H1 (cell line): Measurements from ENCODE around the gene CRYGS. TPM values are rescaled to one million over a fixed set of nuclear protein-coding genes. Genes with fewer than 3 reads are reported as not detected.

ENCODE experiments used
- CTCF ChIA-PET: fragments of 300-600 bp; sonication (Branson Sonifier 250); formaldehyde crosslinking; loops from one replicate; lab custom pipeline; 2021; ENCODE audit not compliant: partially characterized antibody; lab: Charles Lee
- POLR2A ChIA-PET: fragments of 300-600 bp; sonication (Branson Sonifier 250); formaldehyde crosslinking; loops from one replicate; lab custom pipeline; 2021; ENCODE audit warnings: inconsistent platforms; ENCODE audit not compliant: partially characterized antibody; lab: Charles Lee
- DNase-seq, 2 experiments: peaks; one replicate each; pipeline versions ENCODE4 v3.0.0 to v3.0.0-alpha.2; 2010 to 2022; ENCODE audit warnings: low spot score in 2 of 2, low read depth in 1 of 2, mixed read lengths in 1 of 2
- FAIRE-seq: peaks from 2 replicates; lab custom pipeline; 2011; peaks lifted over from hg19 to GRCh38; lab: Jason Lieb, UNC
- H2AFZ ChIP-seq: 2 replicates; pipeline ENCODE4 v1.8.1; 2012; ENCODE audit warnings: low read length, inconsistent platforms
- H2AK5ac ChIP-seq: 2 replicates; pipeline ENCODE4 v1.6.1; 2013; ENCODE audit warnings: low read depth, low read length
- H2BK120ac ChIP-seq: replicated peaks from 2 replicates; pipeline ENCODE3; 2013; ENCODE audit warnings: low read depth, low read length, inconsistent platforms
- H2BK12ac ChIP-seq: 2 replicates; pipeline ENCODE4 v1.6.1; 2013; ENCODE audit warnings: low read depth, low read length
- H2BK15ac ChIP-seq: 2 replicates; pipeline ENCODE4 v1.6.1; 2013; ENCODE audit warnings: low read length
- H2BK20ac ChIP-seq: 2 replicates; pipeline ENCODE4 v1.6.1; 2013; ENCODE audit warnings: low read length
- H2BK5ac ChIP-seq: 2 replicates; pipeline ENCODE4 v1.6.1; 2013; ENCODE audit warnings: low read depth, low read length
- H3K14ac ChIP-seq: 2 replicates; pipeline ENCODE4 v1.6.1; 2013; ENCODE audit warnings: inconsistent platforms; ENCODE audit not compliant: insufficient read length
- H3K18ac ChIP-seq: 2 replicates; pipeline ENCODE4 v1.6.1; 2013; ENCODE audit warnings: low read length; ENCODE audit errors: extremely low read depth
- H3K23ac ChIP-seq: 2 replicates; pipeline ENCODE4 v1.6.1; 2013; ENCODE audit warnings: inconsistent platforms; ENCODE audit not compliant: insufficient read length
- H3K23me2 ChIP-seq: 2 replicates; pipeline ENCODE4 v1.6.1; 2013; ENCODE audit warnings: low read depth, low read length
- H3K27ac ChIP-seq: 2 replicates; pipeline ENCODE4 v1.6.1; 2011; ENCODE audit warnings: low read depth, low read length, inconsistent platforms
- H3K27me3 ChIP-seq, 4 experiments: replicated peaks in 1 of 4; 1 replicate in 1 of 4; 2 replicates in 3 of 4; pipeline versions ENCODE4 v1.6.1 to v1.8.1; 2011 to 2013; ENCODE audit warnings: low read length in 3 of 4, mild to moderate bottlenecking in 3 of 4, inconsistent platforms in 2 of 4, mixed read lengths in 2 of 4, moderate library complexity in 1 of 4; ENCODE audit not compliant: control insufficient read depth in 3 of 4, insufficient read depth in 3 of 4; ENCODE audit errors: extremely low read depth in 1 of 4
- H3K36me3 ChIP-seq, 4 experiments: 2 replicates each; pipeline versions ENCODE4 v1.6.1 to v1.8.1; 2011 to 2013; ENCODE audit warnings: mild to moderate bottlenecking in 4 of 4, low read length in 3 of 4, moderate library complexity in 2 of 4, control low read depth in 1 of 4, inconsistent platforms in 1 of 4; ENCODE audit not compliant: insufficient read depth in 4 of 4, control insufficient read depth in 2 of 4
- H3K4ac ChIP-seq: replicated peaks from 2 replicates; pipeline ENCODE3; 2013; ENCODE audit warnings: low read length, low read depth, mixed read lengths, inconsistent platforms; ENCODE audit not compliant: insufficient read length
- H3K4me1 ChIP-seq, 4 experiments: replicated peaks in 1 of 4; 1 replicate in 1 of 4; 2 replicates in 3 of 4; pipeline versions ENCODE4 v1.6.1 to v1.8.1; 2011 to 2013; ENCODE audit warnings: low read length in 3 of 4, inconsistent platforms in 2 of 4, mixed read lengths in 1 of 4; ENCODE audit not compliant: insufficient read depth in 4 of 4, control insufficient read depth in 3 of 4
- H3K4me2 ChIP-seq, 2 experiments: 2 replicates each; pipeline versions ENCODE4 v1.6.1 to v1.8.1; 2011 to 2013; ENCODE audit warnings: low read depth in 2 of 2, low read length in 2 of 2, control low read depth in 1 of 2, inconsistent platforms in 1 of 2, mild to moderate bottlenecking in 1 of 2; ENCODE audit not compliant: insufficient read depth in 1 of 2
- H3K4me3 ChIP-seq, 4 experiments: fragments of 200-600, 300-600 bp in 1 of 4; sonication (generic), shearing (Covaris generic), sonication (Bioruptor Twin) in 1 of 4; 2 replicates each; pipeline versions ENCODE4 v1.5.1 to v1.8.1; 2011 to 2016; ENCODE audit warnings: low read length in 4 of 4, low read depth in 3 of 4, control low read depth in 2 of 4, inconsistent platforms in 2 of 4, mild to moderate bottlenecking in 2 of 4, mixed read lengths in 1 of 4, moderate library complexity in 1 of 4; ENCODE audit not compliant: insufficient read depth in 2 of 4; ENCODE audit errors: extremely low read depth in 1 of 4
- H3K56ac ChIP-seq: replicated peaks from 2 replicates; pipeline ENCODE3; 2013; ENCODE audit warnings: low read depth, mild to moderate bottlenecking, mixed read lengths, low read length, inconsistent platforms; ENCODE audit not compliant: insufficient read length
- H3K79me1 ChIP-seq: 2 replicates; pipeline ENCODE4 v1.6.1; 2013; ENCODE audit warnings: low read depth, low read length, control low read depth
- H3K79me2 ChIP-seq, 2 experiments: 2 replicates each; pipeline versions ENCODE4 v1.6.1 to v1.8.1; 2012 to 2013; ENCODE audit warnings: low read length in 2 of 2, mild to moderate bottlenecking in 2 of 2, inconsistent platforms in 1 of 2; ENCODE audit not compliant: insufficient read depth in 2 of 2, control insufficient read depth in 1 of 2
- H3K9ac ChIP-seq, 4 experiments: replicated peaks in 1 of 4; 1 replicate in 1 of 4; 2 replicates in 3 of 4; pipeline versions ENCODE4 v1.6.1 to v1.8.1; 2011 to 2013; ENCODE audit warnings: low read depth in 3 of 4, low read length in 3 of 4, control low read depth in 2 of 4, mild to moderate bottlenecking in 2 of 4, moderate library complexity in 2 of 4, inconsistent platforms in 1 of 4; ENCODE audit errors: extremely low read depth in 1 of 4
- H3K9me3 ChIP-seq, 2 experiments: 2 replicates each; pipeline versions ENCODE4 v1.6.1 to v1.8.1; 2012 to 2013; ENCODE audit warnings: mild to moderate bottlenecking in 2 of 2, moderate library complexity in 2 of 2, control low read depth in 1 of 2, inconsistent platforms in 1 of 2, low read depth in 1 of 2, low read length in 1 of 2, mixed read lengths in 1 of 2; ENCODE audit not compliant: insufficient read depth in 2 of 2
- H4K20me1 ChIP-seq, 2 experiments: replicated peaks in 1 of 2; 2 replicates each; pipeline versions ENCODE3 to v1.8.1; 2011 to 2013; ENCODE audit warnings: inconsistent platforms in 2 of 2, low read length in 2 of 2, mild to moderate bottlenecking in 1 of 2; ENCODE audit not compliant: insufficient read depth in 2 of 2, control insufficient read depth in 1 of 2
- H4K5ac ChIP-seq: 2 replicates; pipeline ENCODE4 v1.6.1; 2013; ENCODE audit warnings: low read length, low read depth, mixed read lengths, inconsistent platforms; ENCODE audit not compliant: insufficient read length
- H4K8ac ChIP-seq: 2 replicates; pipeline ENCODE4 v1.8.0; 2013; ENCODE audit warnings: mild to moderate bottlenecking, moderate library complexity, low read length, inconsistent platforms; ENCODE audit not compliant: insufficient read depth; ENCODE audit errors: extremely low read depth
- H4K91ac ChIP-seq: replicated peaks from 2 replicates; pipeline ENCODE3; 2013; ENCODE audit warnings: low read length, mixed read lengths, inconsistent platforms; ENCODE audit not compliant: insufficient read length
- KDM5A ChIP-seq: fragments of 200-600 bp; IDR thresholded peaks from 2 replicates; pipeline ENCODE4 v1.7.1; 2012; ENCODE audit warnings: mild to moderate bottlenecking, low read length, inconsistent platforms, mixed read lengths
- RAD21 ChIP-seq, 2 experiments: IDR thresholded peaks in 1 of 2; conservative IDR thresholded peaks in 1 of 2; 2 replicates each; pipeline ENCODE4 v1.6.1; 2011; ENCODE audit warnings: low read depth in 2 of 2, low read length in 2 of 2, improper control_type of control experiment in 1 of 2, inconsistent platforms in 1 of 2, mild to moderate bottlenecking in 1 of 2, moderate library complexity in 1 of 2
- WGBS, 2 experiments: shearing (Covaris generic) in 1 of 2; methylation state at CpG; one replicate each; pipeline versions ENCODE4 v1.1.6 to v1.1.7; 2013 to 2015; ENCODE audit warnings: low lambda C conversion rate in 2 of 2, mixed read lengths in 2 of 2, inconsistent platforms in 1 of 2, low coverage in 1 of 2, missing lambda C conversion rate in 1 of 2; ENCODE audit not compliant: insufficient replicate concordance in 2 of 2, insufficient coverage in 1 of 2, insufficient read length in 1 of 2; ENCODE audit errors: extremely low coverage in 1 of 2, missing lambda C conversion rate in 1 of 2; 5-methylcytosine and 5-hydroxymethylcytosine counted together
- polyA plus RNA-seq, 7 experiments: library from polyadenylated mRNA; depleted of rRNA in 3 of 7; stranded (reverse) in 5 of 7; unstranded in 2 of 7; fragments of >200 nt in 5 of 7; fragments of 200-250 nt in 2 of 7; gene quantifications; 1 replicate in 5 of 7; 2 replicates in 1 of 7; 4 replicates in 1 of 7; pipeline versions ENCODE4 v1.2.1 to v1.2.3, GENCODE V29; 2011 to 2013; ENCODE audit warnings: missing spikeins in 2 of 7, mixed read lengths in 2 of 7
- total RNA-seq: library from RNA; stranded (reverse); fragmentation: NEBNext Ultra II Directional; extraction: Animal tissue kit (Norgen Biotek cat#: 25700); gene quantifications from 2 replicates; pipeline ENCODE4 v1.2.1, GENCODE V29; 2021
- TF ChIP-seq, protein P1 (sequence below), 3 experiments: IDR thresholded peaks; 1 replicate in 2 of 3; 2 replicates in 1 of 3; pipeline versions ENCODE4 v1.5.1 to v1.6.1; 2011; ENCODE audit warnings: low read length in 3 of 3, mild to moderate bottlenecking in 3 of 3, inconsistent platforms in 2 of 3, low read depth in 1 of 3, moderate library complexity in 1 of 3; ENCODE audit not compliant: insufficient read depth in 1 of 3; ENCODE audit errors: control extremely low read depth in 1 of 3
- TF ChIP-seq, protein P2 (sequence below): IDR thresholded peaks from 2 replicates; pipeline ENCODE4 v1.6.1; 2011; ENCODE audit warnings: low read depth, mild to moderate bottlenecking, low read length; ENCODE audit not compliant: insufficient read depth

Gene CRYGS
- total and polyA plus RNA-seq, 2 of the 8 experiments (the other 6 are each of a cell fraction or from before 2014, with no cell fraction given), result 1.5 to 1.8 TPM

- Histone ChIP-seq H3K27ac (no peak overlapping the region), H4K91ac (no peak overlapping the region), H3K14ac (no peak overlapping the region), H3K23me2 (no peaks in the 10 kb centered on the region; the same call in 1 of the 2 replicates), H3K18ac (no peak overlapping the region), H3K4me1 (no peaks in the 10 kb centered on the region), H3K36me3 (peaks cover 4 to 18% (median 11%) of the 10 kb centered on the region in 4 experiments; a peak in 7 of 8 replicates), H2BK15ac (no peak overlapping the region), H3K9ac (no peak overlapping the region), H3K79me1 (no peaks in the 10 kb centered on the region; the same call in 1 of the 2 replicates), H4K5ac (no peak overlapping the region), H3K23ac (no peak overlapping the region), H3K4me3 (no peak overlapping the region), H2BK20ac (no peak overlapping the region), H3K27me3 (no peaks in the 10 kb centered on the region), H2BK5ac (no peak overlapping the region), H2BK12ac (no peak overlapping the region), H2AFZ (no peak overlapping the region), H3K4ac (no peak overlapping the region), H2AK5ac (no peak overlapping the region), H3K9me3 (no peaks in the 10 kb centered on the region), H3K4me2 (no peak overlapping the region), H4K8ac (no peak overlapping the region), H3K56ac (no peak overlapping the region), H4K20me1 (no peaks in the 10 kb centered on the region), H3K79me2 (no peaks in the 10 kb centered on the region), H2BK120ac (no peak overlapping the region)
- DNase-seq (no peak), FAIRE-seq (peak; percentile 50)
- WGBS, 2 experiments, result 65% methylated on average over 3 of the region's 3 CpGs; no CpG with 5 or more reads in 1 of the 2 experiments
- TF ChIP-seq, protein P1, sequence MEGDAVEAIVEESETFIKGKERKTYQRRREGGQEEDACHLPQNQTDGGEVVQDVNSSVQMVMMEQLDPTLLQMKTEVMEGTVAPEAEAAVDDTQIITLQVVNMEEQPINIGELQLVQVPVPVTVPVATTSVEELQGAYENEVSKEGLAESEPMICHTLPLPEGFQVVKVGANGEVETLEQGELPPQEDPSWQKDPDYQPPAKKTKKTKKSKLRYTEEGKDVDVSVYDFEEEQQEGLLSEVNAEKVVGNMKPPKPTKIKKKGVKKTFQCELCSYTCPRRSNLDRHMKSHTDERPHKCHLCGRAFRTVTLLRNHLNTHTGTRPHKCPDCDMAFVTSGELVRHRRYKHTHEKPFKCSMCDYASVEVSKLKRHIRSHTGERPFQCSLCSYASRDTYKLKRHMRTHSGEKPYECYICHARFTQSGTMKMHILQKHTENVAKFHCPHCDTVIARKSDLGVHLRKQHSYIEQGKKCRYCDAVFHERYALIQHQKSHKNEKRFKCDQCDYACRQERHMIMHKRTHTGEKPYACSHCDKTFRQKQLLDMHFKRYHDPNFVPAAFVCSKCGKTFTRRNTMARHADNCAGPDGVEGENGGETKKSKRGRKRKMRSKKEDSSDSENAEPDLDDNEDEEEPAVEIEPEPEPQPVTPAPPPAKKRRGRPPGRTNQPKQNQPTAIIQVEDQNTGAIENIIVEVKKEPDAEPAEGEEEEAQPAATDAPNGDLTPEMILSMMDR (IDR thresholded peaks at IDR 0.05; ENCODE audit: control extremely low read depth in 1 of 3, insufficient read depth in 1 of 3, low read depth in 1 of 3, low read length in 3 of 3), result peak in 2 of 3 experiments; percentile 45 to 54; a peak in 3 of 4 replicates
- TF ChIP-seq KDM5A, result no peak
- TF ChIP-seq RAD21 (IDR thresholded peaks at IDR 0.05 in 1 of 2, conservative IDR thresholded peaks at IDR 0.05 in 1 of 2; ENCODE audit: low read depth in 2 of 2, low read length in 2 of 2), result peak; percentile 78 to 82
- TF ChIP-seq, protein P2, sequence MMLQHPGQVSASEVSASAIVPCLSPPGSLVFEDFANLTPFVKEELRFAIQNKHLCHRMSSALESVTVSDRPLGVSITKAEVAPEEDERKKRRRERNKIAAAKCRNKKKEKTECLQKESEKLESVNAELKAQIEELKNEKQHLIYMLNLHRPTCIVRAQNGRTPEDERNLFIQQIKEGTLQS, result no peak
- ChIA-PET CTCF (interaction anchor here (0.6 to 23.7 kb wide), 10 partner anchors 9 to 231 kb away, joined by 3 to 333 read pairs (median 4); partner anchors contain the start of genes AHSG and EIF4A2), POLR2A (interaction anchor here (0.9 to 10.2 kb wide), 5 partner anchors 19 to 201 kb away, joined by 3 to 85 read pairs (median 4); partner anchors contain the start of genes DNAJB11 and EIF4A2)
These were observed 44.9 kb upstream of the CRYGS start for GRCh38 chr3:186589121-186589520.
